ENCODE data around the gene METTL5.
A peak's percentile ranks its signal among the peaks of the same experiment; 100 is the strongest.
"Not testable (repeated sequence)": the region's sequence is repeated elsewhere in the genome, so short reads cannot be mapped to it uniquely, and the experiment has no call there.

Gene METTL5

DNA sequence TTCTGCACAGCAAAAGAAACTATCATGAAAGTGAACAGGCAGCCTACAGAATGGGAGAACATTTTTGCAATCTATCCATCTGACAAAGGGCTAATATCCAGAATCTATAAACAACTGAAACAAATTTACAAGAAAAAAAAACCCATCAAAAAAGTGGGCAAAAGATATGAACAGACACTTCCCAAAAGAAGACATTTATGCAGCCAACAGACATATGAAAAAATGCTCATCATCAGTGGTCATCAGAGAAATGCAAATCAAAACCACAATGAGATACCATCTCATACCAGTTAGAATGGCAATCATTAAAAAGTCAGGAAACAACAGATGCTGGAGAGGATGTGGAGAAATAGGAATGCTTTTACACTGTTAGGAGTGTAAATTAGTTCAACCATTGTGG lies 7.7 kb downstream of the METTL5 start:
- H3K4me3 ChIP-seq (ENCODE audit: extremely low read depth, insufficient read depth, low read length, poor library complexity, severe bottlenecking); H3K27ac ChIP-seq (ENCODE audit: low read depth, low read length, severe bottlenecking); H3K9me3 ChIP-seq (ENCODE audit: control insufficient read depth, low read length); H3K4me1 ChIP-seq (ENCODE audit: control insufficient read depth, insufficient read depth, low read length, poor library complexity, severe bottlenecking): not testable (repeated sequence)
- peaks cover 78% of the 10 kb centered on the region for H3K36me3 ChIP-seq (ENCODE audit: control insufficient read depth, insufficient read depth, low read length)

DNA sequence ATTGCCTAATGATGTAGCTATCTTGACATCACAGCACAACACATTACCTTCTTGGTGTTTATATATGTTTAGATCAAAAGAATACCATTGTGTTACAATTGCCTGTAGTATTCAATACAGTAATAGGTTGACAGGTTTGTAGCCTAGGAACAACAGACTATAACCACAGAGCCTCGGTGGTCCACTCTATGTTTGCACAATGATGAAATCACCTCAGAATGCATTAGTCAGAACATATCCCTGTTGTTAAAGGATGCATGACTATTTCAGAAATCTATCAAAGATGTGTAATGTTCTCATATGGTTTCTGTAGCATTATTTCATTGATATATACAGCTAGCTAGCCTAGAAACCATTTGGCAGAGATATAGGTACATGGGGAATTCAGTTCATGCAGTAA lies 8.9 kb downstream of the METTL5 start:
- no CpG with 5 or more reads among the region's 1 CpG for WGBS, 2 experiments (ENCODE audit: insufficient coverage in 2 of 2)
- no peak overlapping the region for H3K4me3 ChIP-seq (ENCODE audit: extremely low read depth, insufficient read depth, low read length, poor library complexity, severe bottlenecking)
- peaks cover 79% of the 10 kb centered on the region for H3K36me3 ChIP-seq (ENCODE audit: control insufficient read depth, insufficient read depth, low read length)
- peaks cover 3% of the 10 kb centered on the region for H3K4me1 ChIP-seq (ENCODE audit: control insufficient read depth, insufficient read depth, low read length, poor library complexity, severe bottlenecking)
- no peak overlapping the region for H3K27ac ChIP-seq (ENCODE audit: low read depth, low read length, severe bottlenecking)
- no peaks in the 10 kb centered on the region for H3K9me3 ChIP-seq (ENCODE audit: control insufficient read depth, low read length)

DNA sequence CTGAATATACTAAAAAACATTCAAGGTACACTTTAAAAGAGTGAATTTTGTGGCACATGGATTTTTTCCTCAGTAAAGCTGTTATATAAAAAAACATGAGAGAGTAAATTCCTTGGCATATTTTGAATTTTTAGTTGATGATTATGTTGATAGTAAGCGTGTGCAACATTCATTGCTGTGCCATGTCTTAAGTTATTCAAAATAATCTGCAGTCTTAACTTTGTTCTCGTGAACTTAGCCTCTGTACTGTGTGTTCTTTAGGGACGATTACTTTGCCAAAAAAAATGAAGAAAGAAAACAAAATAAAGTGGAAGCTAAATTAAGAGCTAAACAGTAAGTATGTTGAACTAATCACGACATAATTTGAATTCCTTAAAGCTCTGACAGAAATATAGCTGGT lies 16.5 kb downstream of the METTL5 start:
- peaks cover 78% of the 10 kb centered on the region for H3K36me3 ChIP-seq (ENCODE audit: control insufficient read depth, insufficient read depth, low read length)
- H3K4me3 ChIP-seq (ENCODE audit: extremely low read depth, insufficient read depth, low read length, poor library complexity, severe bottlenecking), result no peak overlapping the region
- 96 to 100% methylated on average over 1 to 4 of the region's 4 CpGs for WGBS, 2 experiments (ENCODE audit: insufficient coverage in 2 of 2)
- no peaks in the 10 kb centered on the region for H3K4me1 ChIP-seq (ENCODE audit: control insufficient read depth, insufficient read depth, low read length, poor library complexity, severe bottlenecking)
- H3K9me3 ChIP-seq (ENCODE audit: control insufficient read depth, low read length), result no peaks in the 10 kb centered on the region
- H3K27ac ChIP-seq (ENCODE audit: low read depth, low read length, severe bottlenecking), result no peak overlapping the region

DNA sequence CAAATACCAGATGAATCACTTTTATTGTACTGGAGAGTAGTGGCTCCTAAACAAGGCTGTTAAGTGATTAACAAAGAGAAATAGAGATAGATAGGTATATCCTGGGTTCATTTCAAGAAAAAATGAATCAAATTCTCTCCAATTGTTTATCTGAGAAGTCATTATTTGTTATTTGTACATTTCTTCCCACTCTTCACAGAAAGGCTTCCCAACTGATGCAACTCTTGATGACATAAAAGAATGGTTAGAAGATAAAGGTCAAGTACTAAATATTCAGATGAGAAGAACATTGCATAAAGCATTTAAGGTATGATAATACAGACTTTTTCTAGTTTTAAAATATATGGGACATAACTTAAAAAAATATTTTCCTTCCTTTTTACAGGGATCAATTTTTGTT lies 18.1 kb downstream of the METTL5 start:
- no peaks in the 10 kb centered on the region for H3K4me1 ChIP-seq (ENCODE audit: control insufficient read depth, insufficient read depth, low read length, poor library complexity, severe bottlenecking)
- no peak overlapping the region for H3K27ac ChIP-seq (ENCODE audit: low read depth, low read length, severe bottlenecking)
- H3K4me3 ChIP-seq (ENCODE audit: extremely low read depth, insufficient read depth, low read length, poor library complexity, severe bottlenecking), result no peak overlapping the region
- H3K36me3 ChIP-seq (ENCODE audit: control insufficient read depth, insufficient read depth, low read length), result peaks cover 75% of the 10 kb centered on the region
- H3K9me3 ChIP-seq (ENCODE audit: control insufficient read depth, low read length), result no peaks in the 10 kb centered on the region

DNA sequence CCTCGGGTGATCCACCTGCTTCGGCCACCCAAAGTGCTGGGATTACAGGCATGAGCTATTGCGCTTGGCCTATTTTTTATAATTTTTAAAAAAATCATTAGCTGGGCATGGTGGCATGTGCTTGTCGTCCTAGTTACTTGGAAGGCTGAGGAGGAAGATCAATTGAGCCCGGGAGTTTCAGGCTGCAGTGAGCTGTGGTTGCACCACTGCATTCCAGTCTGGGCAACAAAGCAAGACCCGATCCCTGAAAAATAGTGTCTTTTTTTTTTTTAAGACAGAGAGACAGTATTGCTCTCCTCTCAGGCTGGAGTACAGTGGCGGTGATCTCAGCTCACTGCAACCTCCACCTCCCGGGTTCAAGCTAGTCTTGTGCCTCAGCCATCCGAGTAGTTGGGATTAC lies 21.2 kb downstream of the METTL5 start:
- H3K4me1 ChIP-seq (ENCODE audit: control insufficient read depth, insufficient read depth, low read length, poor library complexity, severe bottlenecking), result no peaks in the 10 kb centered on the region
- H3K36me3 ChIP-seq (ENCODE audit: control insufficient read depth, insufficient read depth, low read length), result peaks cover 51% of the 10 kb centered on the region
- WGBS, 2 experiments (ENCODE audit: insufficient coverage in 2 of 2), result 94 to 100% methylated on average over 5 to 8 of the region's 9 CpGs
- no peak overlapping the region for H3K4me3 ChIP-seq (ENCODE audit: extremely low read depth, insufficient read depth, low read length, poor library complexity, severe bottlenecking)
- H3K27ac ChIP-seq (ENCODE audit: low read depth, low read length, severe bottlenecking), result no peak overlapping the region
- no peaks in the 10 kb centered on the region for H3K9me3 ChIP-seq (ENCODE audit: control insufficient read depth, low read length)

DNA sequence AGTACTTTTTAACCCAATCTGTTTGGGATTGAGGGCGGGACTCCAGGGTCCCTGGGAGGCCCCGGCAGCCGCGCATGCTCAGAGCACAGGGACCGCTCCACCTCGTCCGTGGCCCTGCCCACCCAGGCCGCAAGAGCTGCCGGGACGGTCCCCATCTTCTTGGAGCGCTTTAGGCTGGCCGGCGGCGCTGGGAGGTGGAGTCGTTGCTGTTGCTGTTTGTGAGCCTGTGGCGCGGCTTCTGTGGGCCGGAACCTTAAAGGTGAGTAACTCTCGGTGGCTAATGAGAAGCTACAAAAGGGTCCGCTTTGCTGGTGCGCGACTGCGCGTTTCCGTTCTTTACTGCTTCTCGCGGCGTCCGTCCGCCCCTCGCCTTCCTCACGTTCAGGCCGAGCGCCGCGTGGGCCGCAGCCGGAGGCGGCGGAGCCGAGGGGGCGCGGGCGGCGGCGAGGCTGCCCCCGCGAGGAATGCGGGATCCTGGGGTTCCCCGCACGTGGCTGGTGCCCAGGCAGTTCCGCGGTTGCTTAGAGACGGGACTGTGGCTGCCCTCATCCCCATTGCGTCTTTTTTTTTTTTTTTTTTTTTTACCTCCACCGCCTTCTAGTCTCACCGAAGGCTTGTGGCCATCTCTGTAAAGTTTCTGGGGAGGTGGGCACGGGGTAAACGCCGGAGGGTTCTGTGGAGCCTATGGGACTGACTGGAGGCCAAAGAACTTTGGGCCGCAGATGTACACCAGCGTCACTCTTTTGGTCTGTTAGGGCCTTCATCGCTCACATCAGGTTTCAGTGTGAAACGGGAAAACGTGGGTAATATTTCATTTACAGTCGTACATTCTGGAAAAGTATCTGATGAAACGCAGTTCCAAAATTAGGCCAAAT lies 25.8 kb downstream of the METTL5 start, which contains the start of gene SSB:
Gene SSB, plus strand, starts transcription at position 154 of the 875 bp plus-strand sequence. CDS start 2,090 bp downstream, outside the sequence.
- peak within 1 kb of the TSS; percentile 91 for H3K4me3 ChIP-seq (ENCODE audit: extremely low read depth, insufficient read depth, low read length, poor library complexity, severe bottlenecking)
- peaks cover 20% of the 10 kb centered on the region for H3K36me3 ChIP-seq (ENCODE audit: control insufficient read depth, insufficient read depth, low read length)
- H3K27ac ChIP-seq (ENCODE audit: low read depth, low read length, severe bottlenecking), result peak within 1 kb of the TSS; percentile 88
- 0% methylated on average over 39 to 41 of the region's 67 CpGs for WGBS, 2 experiments (ENCODE audit: insufficient coverage in 2 of 2)
- no peaks in the 10 kb centered on the region for H3K4me1 ChIP-seq (ENCODE audit: control insufficient read depth, insufficient read depth, low read length, poor library complexity, severe bottlenecking)
- no peaks in the 10 kb centered on the region for H3K9me3 ChIP-seq (ENCODE audit: control insufficient read depth, low read length)

DNA sequence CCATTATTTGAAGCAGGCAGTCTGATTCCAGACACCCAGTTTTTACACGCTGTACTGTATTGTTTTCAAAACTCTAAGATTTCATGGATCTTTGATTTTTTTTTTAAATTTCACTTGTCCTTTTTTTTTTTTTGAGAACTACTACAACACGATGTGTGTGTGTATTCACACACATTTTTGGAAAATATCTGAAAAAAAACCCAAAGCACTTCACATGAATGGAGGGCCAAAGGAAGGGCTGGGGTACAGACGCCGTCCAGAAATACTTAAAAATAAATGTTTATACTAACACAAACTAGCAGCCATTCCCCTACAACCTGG lies 26.3 kb downstream of the METTL5 start:
- H3K36me3 ChIP-seq (ENCODE audit: control insufficient read depth, insufficient read depth, low read length), result peaks cover 14% of the 10 kb centered on the region
- H3K27ac ChIP-seq (ENCODE audit: low read depth, low read length, severe bottlenecking), result peak overlapping the region; percentile 88
- no peaks in the 10 kb centered on the region for H3K9me3 ChIP-seq (ENCODE audit: control insufficient read depth, low read length)
- H3K4me3 ChIP-seq (ENCODE audit: extremely low read depth, insufficient read depth, low read length, poor library complexity, severe bottlenecking), result peak overlapping the region; percentile 91
- 80% methylated on average over 1 of the region's 4 CpGs; no CpG with 5 or more reads in 1 of the 2 experiments for WGBS, 2 experiments (ENCODE audit: insufficient coverage in 2 of 2)
- no peaks in the 10 kb centered on the region for H3K4me1 ChIP-seq (ENCODE audit: control insufficient read depth, insufficient read depth, low read length, poor library complexity, severe bottlenecking)

DNA sequence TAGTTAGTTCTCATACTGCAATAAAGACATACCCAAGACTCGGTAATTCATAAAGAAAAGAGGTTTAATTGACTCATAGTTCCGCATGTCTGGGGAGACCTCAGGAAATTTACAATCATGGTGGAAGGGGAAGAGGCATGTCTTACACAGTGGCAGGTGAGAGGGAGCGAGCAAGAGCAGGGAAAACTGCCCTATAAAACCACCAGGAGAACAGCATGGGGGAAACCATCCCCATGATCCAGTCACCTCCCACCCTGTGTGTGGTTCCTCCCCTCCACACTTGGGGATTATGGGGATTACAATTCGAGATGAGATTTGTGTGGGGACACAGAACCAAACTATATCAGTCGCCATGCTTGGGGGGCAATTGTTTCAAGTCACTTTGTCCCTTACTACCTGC lies 27.1 kb downstream of the METTL5 start:
- H3K27ac ChIP-seq (ENCODE audit: low read depth, low read length, severe bottlenecking), result no peak overlapping the region
- H3K4me3 ChIP-seq (ENCODE audit: extremely low read depth, insufficient read depth, low read length, poor library complexity, severe bottlenecking), result no peak overlapping the region
- no peaks in the 10 kb centered on the region for H3K9me3 ChIP-seq (ENCODE audit: control insufficient read depth, low read length)
- H3K4me1 ChIP-seq (ENCODE audit: control insufficient read depth, insufficient read depth, low read length, poor library complexity, severe bottlenecking), result no peaks in the 10 kb centered on the region
- H3K36me3 ChIP-seq (ENCODE audit: control insufficient read depth, insufficient read depth, low read length), result peaks cover 13% of the 10 kb centered on the region
- 100% methylated on average over 2 of the region's 5 CpGs; no CpG with 5 or more reads in 1 of the 2 experiments for WGBS, 2 experiments (ENCODE audit: insufficient coverage in 2 of 2)

DNA sequence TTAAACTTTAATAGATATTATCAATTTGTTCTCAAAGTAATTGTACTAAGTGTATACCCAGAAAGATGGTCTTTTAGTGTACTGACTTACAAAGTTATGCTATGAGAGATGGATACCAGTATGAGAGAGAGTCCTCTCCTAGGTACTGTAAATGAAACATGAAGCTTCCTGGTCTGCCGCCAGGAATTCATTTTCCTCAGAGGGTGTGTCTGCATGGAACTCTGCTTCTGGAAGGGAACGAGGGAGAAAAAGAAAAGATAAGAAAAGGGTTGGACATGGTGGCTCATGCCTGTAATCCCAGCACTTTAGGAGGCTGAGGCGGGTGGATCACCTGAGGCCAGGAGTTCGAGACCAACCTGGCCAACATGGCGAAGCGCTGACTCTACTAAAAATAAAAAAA lies 28.3 kb downstream of the METTL5 start:
- Histone ChIP-seq H3K27ac (ENCODE audit: low read depth, low read length, severe bottlenecking) (no peak overlapping the region), H3K36me3 (ENCODE audit: control insufficient read depth, insufficient read depth, low read length) (peaks cover 2% of the 10 kb centered on the region), H3K4me3 (ENCODE audit: extremely low read depth, insufficient read depth, low read length, poor library complexity, severe bottlenecking) (no peak overlapping the region), H3K4me1 (ENCODE audit: control insufficient read depth, insufficient read depth, low read length, poor library complexity, severe bottlenecking) (no peaks in the 10 kb centered on the region), H3K9me3 (ENCODE audit: control insufficient read depth, low read length) (no peaks in the 10 kb centered on the region)
- 92 to 94% methylated on average over 4 to 6 of the region's 6 CpGs for WGBS, 2 experiments (ENCODE audit: insufficient coverage in 2 of 2)

DNA sequence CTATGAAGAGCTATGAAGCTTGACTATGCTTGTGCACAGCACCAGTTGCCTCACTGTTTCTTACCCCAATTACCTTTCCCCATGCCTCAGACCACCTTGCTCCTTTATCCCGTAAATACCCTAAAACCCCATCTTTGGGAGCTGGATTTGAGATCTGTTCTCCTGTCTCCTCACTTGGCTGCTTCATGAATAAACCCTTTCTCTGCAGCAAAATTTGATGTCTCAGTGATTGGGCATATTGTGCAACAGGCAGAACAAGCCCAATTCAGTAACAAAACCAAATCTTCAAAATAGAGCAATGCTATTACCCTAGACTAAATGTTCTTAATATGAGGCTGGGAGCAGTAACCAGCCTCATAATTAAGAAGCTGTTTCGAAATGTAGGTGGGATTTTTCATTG lies 29.5 kb downstream of the METTL5 start:
- H3K4me3 ChIP-seq (ENCODE audit: extremely low read depth, insufficient read depth, low read length, poor library complexity, severe bottlenecking), result no peak overlapping the region
- 42 to 70% methylated on average over 1 of the region's 2 CpGs for WGBS, 2 experiments (ENCODE audit: insufficient coverage in 2 of 2)
- H3K4me1 ChIP-seq (ENCODE audit: control insufficient read depth, insufficient read depth, low read length, poor library complexity, severe bottlenecking), result no peaks in the 10 kb centered on the region
- no peak overlapping the region for H3K27ac ChIP-seq (ENCODE audit: low read depth, low read length, severe bottlenecking)
- H3K9me3 ChIP-seq (ENCODE audit: control insufficient read depth, low read length), result no peaks in the 10 kb centered on the region
- no peaks in the 10 kb centered on the region for H3K36me3 ChIP-seq (ENCODE audit: control insufficient read depth, insufficient read depth, low read length)

DNA sequence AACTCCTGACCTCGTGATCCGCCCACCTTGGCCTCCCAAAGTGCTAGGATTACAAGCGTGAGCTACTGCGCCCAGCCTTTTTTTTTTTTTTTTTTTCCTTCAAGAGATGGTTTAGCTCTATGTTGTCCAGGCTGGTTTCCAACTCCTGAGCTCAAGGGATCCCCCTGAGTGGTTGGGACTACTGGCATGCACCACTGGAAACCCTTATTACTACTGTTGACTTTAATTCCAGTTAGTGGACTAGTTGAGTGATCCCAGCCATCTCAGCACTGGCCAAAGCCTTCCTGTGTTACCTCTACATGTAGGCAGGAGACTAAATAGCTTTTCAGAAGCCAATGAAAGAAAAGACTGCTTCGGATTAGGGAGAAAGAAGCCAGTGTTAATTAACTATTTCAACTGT lies 34.1 kb downstream of the METTL5 start:
- Histone ChIP-seq H3K27ac (ENCODE audit: low read depth, low read length, severe bottlenecking) (no peak overlapping the region), H3K9me3 (ENCODE audit: control insufficient read depth, low read length) (no peaks in the 10 kb centered on the region), H3K4me3 (ENCODE audit: extremely low read depth, insufficient read depth, low read length, poor library complexity, severe bottlenecking) (no peak overlapping the region), H3K4me1 (ENCODE audit: control insufficient read depth, insufficient read depth, low read length, poor library complexity, severe bottlenecking) (no peaks in the 10 kb centered on the region), H3K36me3 (ENCODE audit: control insufficient read depth, insufficient read depth, low read length) (no peaks in the 10 kb centered on the region)
- 96 to 97% methylated on average over 4 of the region's 5 CpGs for WGBS, 2 experiments (ENCODE audit: insufficient coverage in 2 of 2)
